Measurements from ENCODE around the gene PID1.

DNA sequence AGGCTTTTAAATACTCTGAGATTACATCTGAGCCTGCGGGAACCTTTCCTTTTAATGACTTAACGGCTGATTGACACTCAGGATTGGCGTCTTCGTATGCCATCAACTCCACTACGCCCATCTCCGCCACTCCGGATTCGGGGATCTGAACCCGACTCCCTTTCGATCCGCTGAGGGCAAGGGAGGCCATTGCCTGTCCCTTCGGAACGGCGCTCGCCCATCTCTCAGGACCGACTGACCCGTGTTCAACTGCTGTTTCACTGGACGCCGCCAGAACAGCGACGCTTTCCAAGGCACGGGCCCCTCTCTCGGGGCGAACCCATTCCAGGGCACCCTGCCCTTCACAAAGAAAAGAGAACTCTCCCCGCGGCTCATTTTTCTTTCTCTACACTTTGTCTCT is 90.4 kb downstream of the PID1 start:
- TF ChIP-seq CTCF (IDR thresholded peaks at IDR 0.05) (no peak), POLR2A (IDR thresholded peaks at IDR 0.05) (no peak)

Data from body of pancreas (tissue), 4 donors.